Ectodermal cell (in vitro differentiated cells): ENCODE results near the gene FCRL3. TPM values are rescaled to one million over a fixed set of nuclear protein-coding genes. Genes with fewer than 3 reads are reported as not detected.
"Not testable (repeated sequence)": the region's sequence is repeated elsewhere in the genome, so short reads cannot be mapped to it uniquely, and the experiment has no call there.

ENCODE experiments used
- H3K27ac ChIP-seq: 2 replicates; pipeline ENCODE4 v1.7.0; 2013; ENCODE audit warnings: mild to moderate bottlenecking, low read depth, low read length; ENCODE audit not compliant: insufficient read depth, poor library complexity, severe bottlenecking
- H3K27me3 ChIP-seq: 2 replicates; pipeline ENCODE4 v1.7.0; 2013; ENCODE audit warnings: mild to moderate bottlenecking, low read length; ENCODE audit not compliant: insufficient read depth, control insufficient read depth, poor library complexity, severe bottlenecking
- H3K36me3 ChIP-seq: one replicate; pipeline ENCODE4 v1.7.0; 2013; ENCODE audit warnings: low read length; ENCODE audit not compliant: control insufficient read depth, insufficient read depth
- H3K4me1 ChIP-seq: one replicate; pipeline ENCODE4 v1.7.0; 2013; ENCODE audit warnings: low read length; ENCODE audit not compliant: control insufficient read depth, insufficient read depth
- H3K4me3 ChIP-seq: 2 replicates; pipeline ENCODE4 v1.7.0; 2013; ENCODE audit warnings: low read depth, low read length, control low read depth; ENCODE audit not compliant: insufficient read depth
- H3K9me3 ChIP-seq: 2 replicates; pipeline ENCODE4 v1.7.0; 2013; ENCODE audit warnings: mild to moderate bottlenecking, low read length, moderate library complexity; ENCODE audit not compliant: control insufficient read depth
- WGBS, 2 experiments: methylation state at CpG; one replicate each; pipeline ENCODE4 v1.1.7; 2013; ENCODE audit warnings: missing lambda C conversion rate in 2 of 2; 5-methylcytosine and 5-hydroxymethylcytosine counted together
- polyA plus RNA-seq, 4 experiments: library from polyadenylated mRNA; stranded (reverse); fragments of 50-300 nt; gene quantifications; one replicate each; pipeline ENCODE4 v1.2.3, GENCODE V29; 2013

The FCRL3 gene, protein sequence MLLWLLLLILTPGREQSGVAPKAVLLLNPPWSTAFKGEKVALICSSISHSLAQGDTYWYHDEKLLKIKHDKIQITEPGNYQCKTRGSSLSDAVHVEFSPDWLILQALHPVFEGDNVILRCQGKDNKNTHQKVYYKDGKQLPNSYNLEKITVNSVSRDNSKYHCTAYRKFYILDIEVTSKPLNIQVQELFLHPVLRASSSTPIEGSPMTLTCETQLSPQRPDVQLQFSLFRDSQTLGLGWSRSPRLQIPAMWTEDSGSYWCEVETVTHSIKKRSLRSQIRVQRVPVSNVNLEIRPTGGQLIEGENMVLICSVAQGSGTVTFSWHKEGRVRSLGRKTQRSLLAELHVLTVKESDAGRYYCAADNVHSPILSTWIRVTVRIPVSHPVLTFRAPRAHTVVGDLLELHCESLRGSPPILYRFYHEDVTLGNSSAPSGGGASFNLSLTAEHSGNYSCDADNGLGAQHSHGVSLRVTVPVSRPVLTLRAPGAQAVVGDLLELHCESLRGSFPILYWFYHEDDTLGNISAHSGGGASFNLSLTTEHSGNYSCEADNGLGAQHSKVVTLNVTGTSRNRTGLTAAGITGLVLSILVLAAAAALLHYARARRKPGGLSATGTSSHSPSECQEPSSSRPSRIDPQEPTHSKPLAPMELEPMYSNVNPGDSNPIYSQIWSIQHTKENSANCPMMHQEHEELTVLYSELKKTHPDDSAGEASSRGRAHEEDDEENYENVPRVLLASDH
- polyA plus RNA-seq (2013, experiment 1 of 4) = not detected
- not detected for polyA plus RNA-seq (2013, experiment 2 of 4)
- polyA plus RNA-seq (2013, experiment 3 of 4) = not detected
- not detected for polyA plus RNA-seq (2013, experiment 4 of 4)

GRCh38 chr1:157700732-157701131 lies at the start of gene FCRL3:
Gene FCRL3 (minus strand): TSS chr1:157700769. CDS start chr1:157700489, 280 bp downstream.
- Histone ChIP-seq H3K27me3 (no peaks in the 10 kb centered on the region), H3K9me3 (no peaks in the 10 kb centered on the region), H3K4me1 (no peaks in the 10 kb centered on the region), H3K27ac (no peak within 1 kb of the TSS), H3K36me3 (no peaks in the 10 kb centered on the region), H3K4me3 (no peak within 1 kb of the TSS)
- 94 to 96% methylated on average over 4 of the region's 4 CpGs for WGBS, 2 experiments

GRCh38 chr1:157748262-157748817 lies 47.8 kb upstream of the FCRL3 start:
- H3K4me1 ChIP-seq = no peaks in the 10 kb centered on the region
- H3K4me3 ChIP-seq = no peak overlapping the region
- WGBS, 2 experiments = 86 to 95% methylated on average over 3 of the region's 3 CpGs
- no peaks in the 10 kb centered on the region for H3K36me3 ChIP-seq
- H3K27ac ChIP-seq = no peak overlapping the region
- H3K9me3 ChIP-seq = no peaks in the 10 kb centered on the region
- H3K27me3 ChIP-seq = no peaks in the 10 kb centered on the region

DNA sequence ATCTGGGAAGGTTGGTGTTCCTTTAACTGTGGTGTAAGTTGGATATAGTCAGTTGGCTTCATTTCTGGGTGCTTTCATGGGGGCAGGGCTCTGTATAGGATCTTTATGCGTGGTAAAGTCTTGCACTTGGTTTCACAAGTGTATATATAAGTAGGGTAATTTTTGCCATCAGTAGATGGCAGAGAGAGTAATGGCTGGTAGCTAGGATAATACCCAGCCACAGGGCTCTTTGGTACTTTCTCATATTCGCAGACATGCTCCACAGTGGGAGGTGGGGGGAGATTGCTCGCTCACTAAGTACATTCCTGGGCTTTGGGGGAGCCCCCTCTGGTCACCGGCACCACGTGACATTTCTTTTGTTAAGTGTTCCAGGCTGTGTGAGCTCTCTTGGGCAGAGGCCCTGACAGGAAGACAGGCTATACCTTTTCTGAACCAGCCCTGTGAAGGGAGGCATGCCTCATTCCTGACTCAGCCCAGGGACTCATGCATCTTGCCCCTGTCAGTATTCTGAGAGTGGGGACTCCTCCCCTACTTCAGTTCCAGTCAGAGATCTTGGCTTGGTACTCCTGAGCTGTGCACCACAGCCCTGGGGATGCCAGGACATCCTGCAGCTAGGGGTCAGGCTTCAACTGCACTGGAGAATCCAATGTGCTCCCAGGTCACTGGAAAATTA lies 38.8 kb upstream of the FCRL3 start:
- 66 to 74% methylated on average over 5 of the region's 5 CpGs for WGBS, 2 experiments
- H3K27ac ChIP-seq = no peak overlapping the region
- no peak overlapping the region for H3K4me3 ChIP-seq
- H3K4me1 ChIP-seq = no peaks in the 10 kb centered on the region
- H3K9me3 ChIP-seq = no peaks in the 10 kb centered on the region
- H3K27me3 ChIP-seq = no peaks in the 10 kb centered on the region
- no peaks in the 10 kb centered on the region for H3K36me3 ChIP-seq

DNA sequence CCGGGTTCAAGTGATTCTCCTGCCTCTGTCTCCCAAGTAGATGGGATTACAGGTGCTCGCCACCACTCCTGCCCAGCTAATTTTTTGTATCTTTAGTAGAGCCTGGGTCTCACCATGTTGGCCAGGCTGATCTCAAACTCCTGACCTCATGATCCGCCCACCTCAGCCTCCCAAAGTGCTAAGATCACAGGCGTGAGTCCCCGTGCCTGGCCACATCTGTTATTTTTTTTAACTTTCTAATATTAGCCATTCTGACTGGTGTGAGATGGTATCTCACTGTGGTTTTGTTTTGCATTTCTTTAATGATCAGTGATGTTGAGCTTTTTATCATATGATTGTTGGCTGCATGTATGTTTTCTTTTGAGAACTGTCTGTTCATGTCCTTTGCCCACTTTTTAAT lies 35.4 kb upstream of the FCRL3 start:
- H3K27ac ChIP-seq, H3K4me1 ChIP-seq, H3K9me3 ChIP-seq, H3K27me3 ChIP-seq, H3K36me3 ChIP-seq, H3K4me3 ChIP-seq: not testable (repeated sequence)
- WGBS, 2 experiments = 94 to 96% methylated on average over 5 of the region's 5 CpGs

DNA sequence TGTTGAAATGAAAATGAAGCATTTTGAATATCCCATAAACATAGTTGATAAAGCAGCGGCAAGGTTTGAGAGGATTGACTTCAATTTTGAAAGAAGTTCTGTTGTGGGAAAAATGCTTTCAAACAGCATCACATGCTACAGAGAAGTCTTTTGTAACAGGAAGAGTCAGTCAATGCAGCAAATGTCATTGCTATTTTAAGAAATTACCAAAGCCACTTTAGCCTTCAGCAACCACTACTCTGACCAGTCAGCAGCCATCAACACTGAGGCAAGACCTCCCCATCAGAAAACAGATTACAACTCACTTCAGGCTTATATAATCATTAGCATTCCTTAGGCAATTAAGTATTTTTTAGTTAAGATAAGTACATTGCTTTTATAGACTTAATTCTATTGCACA lies 33.8 kb upstream of the FCRL3 start:
- H3K4me3 ChIP-seq = no peak overlapping the region
- H3K27ac ChIP-seq = no peak overlapping the region
- H3K36me3 ChIP-seq = no peaks in the 10 kb centered on the region
- H3K9me3 ChIP-seq = no peaks in the 10 kb centered on the region
- 88 to 100% methylated on average over 1 of the region's 1 CpG for WGBS, 2 experiments
- H3K4me1 ChIP-seq = no peaks in the 10 kb centered on the region
- H3K27me3 ChIP-seq = no peaks in the 10 kb centered on the region

DNA sequence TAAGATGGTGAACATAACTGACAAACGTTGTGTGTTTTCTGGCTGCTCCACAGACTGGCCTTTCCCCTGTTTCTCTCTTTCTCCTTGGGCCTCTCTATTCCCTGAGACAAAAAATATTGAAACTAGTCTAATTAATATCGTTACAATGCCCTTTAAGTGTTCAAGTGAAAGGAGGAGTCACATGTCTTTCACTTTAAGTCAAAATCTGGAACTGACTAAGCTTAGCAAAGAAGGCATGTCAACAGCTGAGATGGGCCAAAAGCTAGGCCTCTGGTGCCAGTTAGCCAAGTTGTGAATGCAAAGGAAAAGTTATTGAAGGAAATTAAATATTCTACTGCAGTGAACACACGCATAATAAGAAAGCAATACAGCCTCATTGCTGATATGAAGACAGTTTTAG lies 32.2 kb upstream of the FCRL3 start:
- WGBS, 2 experiments = 96% methylated on average over 2 to 3 of the region's 3 CpGs
- H3K4me1 ChIP-seq = no peaks in the 10 kb centered on the region
- H3K27me3 ChIP-seq = no peaks in the 10 kb centered on the region
- H3K36me3 ChIP-seq = no peaks in the 10 kb centered on the region
- H3K9me3 ChIP-seq = no peaks in the 10 kb centered on the region
- H3K4me3 ChIP-seq = no peak overlapping the region
- no peak overlapping the region for H3K27ac ChIP-seq

DNA sequence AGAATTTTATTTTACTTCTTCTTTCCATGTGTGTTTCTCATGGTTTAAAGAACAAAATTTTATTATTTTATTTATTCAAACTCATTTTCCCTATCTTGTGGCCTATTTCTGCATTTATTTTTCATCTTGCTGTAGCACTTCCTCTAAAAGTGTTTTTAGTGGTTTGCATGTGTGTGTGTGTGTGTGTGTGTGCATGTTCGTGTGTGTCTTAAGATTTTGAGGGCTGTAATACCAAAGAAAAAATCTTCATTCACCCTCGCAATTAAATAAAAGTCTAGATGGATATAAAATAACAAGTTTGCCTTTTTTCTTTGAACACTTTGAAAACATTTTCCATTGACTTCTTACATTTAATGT lies 24.6 kb upstream of the FCRL3 start:
- Histone ChIP-seq H3K27me3 (no peaks in the 10 kb centered on the region), H3K9me3 (peaks cover 3% of the 10 kb centered on the region), H3K4me1 (no peaks in the 10 kb centered on the region), H3K36me3 (no peaks in the 10 kb centered on the region), H3K27ac (no peak overlapping the region), H3K4me3 (no peak overlapping the region)
- WGBS, 2 experiments = no CpG with 5 or more reads among the region's 2 CpGs

- Histone ChIP-seq H3K4me1 (no peaks in the 10 kb centered on the region), H3K36me3 (no peaks in the 10 kb centered on the region), H3K4me3 (no peak overlapping the region), H3K27me3 (no peaks in the 10 kb centered on the region), H3K27ac (no peak overlapping the region), H3K9me3 (peaks cover 3% of the 10 kb centered on the region)
- WGBS, 2 experiments = 89 to 92% methylated on average over 2 of the region's 2 CpGs
Observed at GRCh38 chr1:157724537-157725220, 24.1 kb upstream of the FCRL3 start.

DNA sequence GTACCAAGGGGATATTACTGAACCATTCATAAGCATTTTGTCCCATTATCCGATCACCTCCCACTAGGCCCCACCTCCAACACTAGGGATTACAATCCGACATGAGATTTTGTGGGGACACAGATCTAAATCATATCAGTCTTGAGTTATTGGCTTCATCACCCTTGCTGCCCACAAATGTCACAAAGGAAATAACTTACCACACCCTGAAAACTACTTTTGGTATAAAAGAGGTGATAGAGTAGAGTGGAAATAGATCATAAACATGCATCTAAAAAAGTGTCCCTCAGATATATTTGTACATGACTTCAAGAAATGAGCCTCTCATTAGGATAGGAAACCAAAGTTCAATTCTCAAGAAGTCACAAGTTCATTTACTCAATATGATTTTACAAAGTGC lies 22.6 kb upstream of the FCRL3 start:
- Histone ChIP-seq H3K27ac (no peak overlapping the region), H3K27me3 (no peaks in the 10 kb centered on the region), H3K4me3 (no peak overlapping the region), H3K36me3 (no peaks in the 10 kb centered on the region), H3K9me3 (peaks cover 3% of the 10 kb centered on the region), H3K4me1 (no peaks in the 10 kb centered on the region)
- WGBS, 2 experiments = 85 to 100% methylated on average over 2 of the region's 2 CpGs
